ENCODE data around the gene IL7R. TPM values are rescaled to one million over a fixed set of nuclear protein-coding genes. Genes with fewer than 3 reads are reported as not detected.

The IL7R gene
- total and polyA plus RNA-seq, 10 of the 15 experiments (the other 5 are each of a cell fraction or from before 2014, with no cell fraction given): 0.40 to 21.1 (median 0.85) TPM

GRCh38 chr5:35856765-35857351 is at the start of gene IL7R (continued):
- TF ChIP-seq BCLAF1 (IDR thresholded peaks at IDR 0.05) (no peak), YY1 (IDR thresholded peaks at IDR 0.05; ENCODE audit: low read depth, low read length) (no peak), REST (IDR thresholded peaks at IDR 0.05; ENCODE audit: low read depth, low read length) (no peak), SPI1 (IDR thresholded peaks at IDR 0.05; ENCODE audit: borderline replicate concordance, insufficient read depth, low read depth, low read length) (peak; percentile 68), ATF3 (IDR thresholded peaks at IDR 0.05; ENCODE audit: borderline replicate concordance, extremely low read depth, low read depth, low read length) (no peak), NFYA (IDR thresholded peaks at IDR 0.05; ENCODE audit: borderline replicate concordance, low read depth, low read length) (no peak), LARP7 (IDR thresholded peaks at IDR 0.05) (no peak), RELB (IDR thresholded peaks at IDR 0.05; ENCODE audit: low read depth) (0 out of 2 replicates have a peak, but pooled peaks have one; percentile 10), EP300 (IDR thresholded peaks at IDR 0.05; ENCODE audit: borderline replicate concordance in 1 of 2, control insufficient read depth in 1 of 2, low read depth in 2 of 2, low read length in 2 of 2) (no peak), RB1 (IDR thresholded peaks at IDR 0.05; ENCODE audit: borderline replicate concordance) (no peak), BCL3 (IDR thresholded peaks at IDR 0.05; ENCODE audit: borderline replicate concordance, insufficient read depth, low read depth, low read length, poor library complexity, severe bottlenecking) (no peak), ZNF622 (IDR thresholded peaks at IDR 0.05) (no peak), CBX3 (IDR thresholded peaks at IDR 0.05; ENCODE audit: borderline replicate concordance, low read depth) (no peak), ZNF687 (IDR thresholded peaks at IDR 0.05) (no peak)

Measured in GM12878 (cell line).